GM12892 (cell line): ENCODE results near the gene DHRSX.
"Not testable (repeated sequence)": the region's sequence is repeated elsewhere in the genome, so short reads cannot be mapped to it uniquely, and the experiment has no call there.

Experiments
- DNase-seq: peaks from one replicate; pipeline ENCODE4 v3.0.0; 2011; ENCODE audit not compliant: insufficient read length
- FAIRE-seq: peaks from 2 replicates; lab custom pipeline; 2011; peaks lifted over from hg19 to GRCh38; lab: Jason Lieb, UNC
- POLR2A ChIP-seq: IDR thresholded peaks from 2 replicates; pipeline ENCODE4 v1.6.1; 2011; ENCODE audit warnings: low read depth, low read length, control low read depth
- POLR2AphosphoS5 ChIP-seq: IDR thresholded peaks from 2 replicates; pipeline ENCODE4 v1.6.1; 2011; ENCODE audit warnings: low read depth, low read length, control low read depth
- TAF1 ChIP-seq: IDR thresholded peaks from 2 replicates; pipeline ENCODE4 v1.6.1; 2011; ENCODE audit warnings: low read depth, mild to moderate bottlenecking, control low read depth, low read length, borderline replicate concordance

DHRSX gene

GRCh38 chrX:2474963-2475726, 25.6 kb downstream of the DHRSX start:
- no peak for DNase-seq
- TF ChIP-seq POLR2A (no peak), TAF1 (no peak), POLR2AphosphoS5 (no peak)
- no peak for FAIRE-seq

- FAIRE-seq, result no peak
- TF ChIP-seq POLR2A (no peak), TAF1 (no peak)
- no peak for DNase-seq
Observed at GRCh38 chrX:2474280-2474962, 26.4 kb downstream of the DHRSX start.

- FAIRE-seq, result peak; percentile 9
- not testable (repeated sequence) for DNase-seq
Observed at GRCh38 chrX:2473064-2473463, 27.7 kb downstream of the DHRSX start.

GRCh38 chrX:2471641-2472040, 29.1 kb downstream of the DHRSX start:
- TF ChIP-seq POLR2A (no peak), POLR2AphosphoS5 (no peak), TAF1 (no peak)
- DNase-seq (no peak), FAIRE-seq (no peak)

- not testable (repeated sequence) for DNase-seq, FAIRE-seq
Observed at GRCh38 chrX:2471126-2471525, 29.6 kb downstream of the DHRSX start.

GRCh38 chrX:2469852-2470251, 30.9 kb downstream of the DHRSX start:
- DNase-seq, FAIRE-seq: not testable (repeated sequence)

- TF ChIP-seq POLR2A, result no peak
- no peak for TF ChIP-seq TAF1
- TF ChIP-seq POLR2AphosphoS5, result no peak
- no peak for DNase-seq
- FAIRE-seq, result no peak
Observed at GRCh38 chrX:2469196-2469685, 31.5 kb downstream of the DHRSX start.

GRCh38 chrX:2468261-2469195, 32.2 kb downstream of the DHRSX start:
- no peak for TF ChIP-seq POLR2AphosphoS5
- no peak for TF ChIP-seq POLR2A
- TF ChIP-seq TAF1, result no peak
- DNase-seq (no peak), FAIRE-seq (no peak)

GRCh38 chrX:2466876-2467656, 33.7 kb downstream of the DHRSX start:
- DNase-seq (no peak), FAIRE-seq (no peak)
- TF ChIP-seq TAF1 (no peak), POLR2A (no peak), POLR2AphosphoS5 (no peak)

GRCh38 chrX:2464677-2465166, 36.1 kb downstream of the DHRSX start:
- DNase-seq (no peak), FAIRE-seq (no peak)
- TF ChIP-seq POLR2AphosphoS5 (no peak), TAF1 (no peak), POLR2A (no peak)
